ENCODE results near the gene MYL10. TPM values are rescaled to one million over a fixed set of nuclear protein-coding genes. Genes with fewer than 3 reads are reported as not detected.

MYL10 gene
- total and polyA plus RNA-seq, 2 of the 8 experiments (the other 6 are each of a cell fraction or from before 2014, with no cell fraction given), result 0.18 TPM; not detected in 1

GRCh38 chr7:101567230-101567629 lies 61.9 kb downstream of the MYL10 start (continued):
- TF ChIP-seq, protein P1, sequence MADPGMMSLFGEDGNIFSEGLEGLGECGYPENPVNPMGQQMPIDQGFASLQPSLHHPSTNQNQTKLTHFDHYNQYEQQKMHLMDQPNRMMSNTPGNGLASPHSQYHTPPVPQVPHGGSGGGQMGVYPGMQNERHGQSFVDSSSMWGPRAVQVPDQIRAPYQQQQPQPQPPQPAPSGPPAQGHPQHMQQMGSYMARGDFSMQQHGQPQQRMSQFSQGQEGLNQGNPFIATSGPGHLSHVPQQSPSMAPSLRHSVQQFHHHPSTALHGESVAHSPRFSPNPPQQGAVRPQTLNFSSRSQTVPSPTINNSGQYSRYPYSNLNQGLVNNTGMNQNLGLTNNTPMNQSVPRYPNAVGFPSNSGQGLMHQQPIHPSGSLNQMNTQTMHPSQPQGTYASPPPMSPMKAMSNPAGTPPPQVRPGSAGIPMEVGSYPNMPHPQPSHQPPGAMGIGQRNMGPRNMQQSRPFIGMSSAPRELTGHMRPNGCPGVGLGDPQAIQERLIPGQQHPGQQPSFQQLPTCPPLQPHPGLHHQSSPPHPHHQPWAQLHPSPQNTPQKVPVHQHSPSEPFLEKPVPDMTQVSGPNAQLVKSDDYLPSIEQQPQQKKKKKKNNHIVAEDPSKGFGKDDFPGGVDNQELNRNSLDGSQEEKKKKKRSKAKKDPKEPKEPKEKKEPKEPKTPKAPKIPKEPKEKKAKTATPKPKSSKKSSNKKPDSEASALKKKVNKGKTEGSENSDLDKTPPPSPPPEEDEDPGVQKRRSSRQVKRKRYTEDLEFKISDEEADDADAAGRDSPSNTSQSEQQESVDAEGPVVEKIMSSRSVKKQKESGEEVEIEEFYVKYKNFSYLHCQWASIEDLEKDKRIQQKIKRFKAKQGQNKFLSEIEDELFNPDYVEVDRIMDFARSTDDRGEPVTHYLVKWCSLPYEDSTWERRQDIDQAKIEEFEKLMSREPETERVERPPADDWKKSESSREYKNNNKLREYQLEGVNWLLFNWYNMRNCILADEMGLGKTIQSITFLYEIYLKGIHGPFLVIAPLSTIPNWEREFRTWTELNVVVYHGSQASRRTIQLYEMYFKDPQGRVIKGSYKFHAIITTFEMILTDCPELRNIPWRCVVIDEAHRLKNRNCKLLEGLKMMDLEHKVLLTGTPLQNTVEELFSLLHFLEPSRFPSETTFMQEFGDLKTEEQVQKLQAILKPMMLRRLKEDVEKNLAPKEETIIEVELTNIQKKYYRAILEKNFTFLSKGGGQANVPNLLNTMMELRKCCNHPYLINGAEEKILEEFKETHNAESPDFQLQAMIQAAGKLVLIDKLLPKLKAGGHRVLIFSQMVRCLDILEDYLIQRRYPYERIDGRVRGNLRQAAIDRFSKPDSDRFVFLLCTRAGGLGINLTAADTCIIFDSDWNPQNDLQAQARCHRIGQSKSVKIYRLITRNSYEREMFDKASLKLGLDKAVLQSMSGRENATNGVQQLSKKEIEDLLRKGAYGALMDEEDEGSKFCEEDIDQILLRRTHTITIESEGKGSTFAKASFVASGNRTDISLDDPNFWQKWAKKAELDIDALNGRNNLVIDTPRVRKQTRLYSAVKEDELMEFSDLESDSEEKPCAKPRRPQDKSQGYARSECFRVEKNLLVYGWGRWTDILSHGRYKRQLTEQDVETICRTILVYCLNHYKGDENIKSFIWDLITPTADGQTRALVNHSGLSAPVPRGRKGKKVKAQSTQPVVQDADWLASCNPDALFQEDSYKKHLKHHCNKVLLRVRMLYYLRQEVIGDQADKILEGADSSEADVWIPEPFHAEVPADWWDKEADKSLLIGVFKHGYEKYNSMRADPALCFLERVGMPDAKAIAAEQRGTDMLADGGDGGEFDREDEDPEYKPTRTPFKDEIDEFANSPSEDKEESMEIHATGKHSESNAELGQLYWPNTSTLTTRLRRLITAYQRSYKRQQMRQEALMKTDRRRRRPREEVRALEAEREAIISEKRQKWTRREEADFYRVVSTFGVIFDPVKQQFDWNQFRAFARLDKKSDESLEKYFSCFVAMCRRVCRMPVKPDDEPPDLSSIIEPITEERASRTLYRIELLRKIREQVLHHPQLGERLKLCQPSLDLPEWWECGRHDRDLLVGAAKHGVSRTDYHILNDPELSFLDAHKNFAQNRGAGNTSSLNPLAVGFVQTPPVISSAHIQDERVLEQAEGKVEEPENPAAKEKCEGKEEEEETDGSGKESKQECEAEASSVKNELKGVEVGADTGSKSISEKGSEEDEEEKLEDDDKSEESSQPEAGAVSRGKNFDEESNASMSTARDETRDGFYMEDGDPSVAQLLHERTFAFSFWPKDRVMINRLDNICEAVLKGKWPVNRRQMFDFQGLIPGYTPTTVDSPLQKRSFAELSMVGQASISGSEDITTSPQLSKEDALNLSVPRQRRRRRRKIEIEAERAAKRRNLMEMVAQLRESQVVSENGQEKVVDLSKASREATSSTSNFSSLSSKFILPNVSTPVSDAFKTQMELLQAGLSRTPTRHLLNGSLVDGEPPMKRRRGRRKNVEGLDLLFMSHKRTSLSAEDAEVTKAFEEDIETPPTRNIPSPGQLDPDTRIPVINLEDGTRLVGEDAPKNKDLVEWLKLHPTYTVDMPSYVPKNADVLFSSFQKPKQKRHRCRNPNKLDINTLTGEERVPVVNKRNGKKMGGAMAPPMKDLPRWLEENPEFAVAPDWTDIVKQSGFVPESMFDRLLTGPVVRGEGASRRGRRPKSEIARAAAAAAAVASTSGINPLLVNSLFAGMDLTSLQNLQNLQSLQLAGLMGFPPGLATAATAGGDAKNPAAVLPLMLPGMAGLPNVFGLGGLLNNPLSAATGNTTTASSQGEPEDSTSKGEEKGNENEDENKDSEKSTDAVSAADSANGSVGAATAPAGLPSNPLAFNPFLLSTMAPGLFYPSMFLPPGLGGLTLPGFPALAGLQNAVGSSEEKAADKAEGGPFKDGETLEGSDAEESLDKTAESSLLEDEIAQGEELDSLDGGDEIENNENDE (IDR thresholded peaks at IDR 0.05; ENCODE audit: insufficient replicate concordance, low read length), result no peak
- TF ChIP-seq EGR1 (IDR thresholded peaks at IDR 0.05; ENCODE audit: borderline replicate concordance, low read depth, low read length) (no peak), SIRT6 (IDR thresholded peaks at IDR 0.05; ENCODE audit: low read length) (no peak), ATF2 (IDR thresholded peaks at IDR 0.05; ENCODE audit: low read length) (no peak), CTCF (IDR thresholded peaks at IDR 0.05; ENCODE audit: control extremely low read depth in 1 of 3, insufficient read depth in 1 of 3, low read depth in 1 of 3, low read length in 3 of 3) (no peak), BRCA1 (IDR thresholded peaks at IDR 0.05; ENCODE audit: low read depth, low read length) (no peak), SP1 (IDR thresholded peaks at IDR 0.05; ENCODE audit: low read depth, low read length) (no peak), TCF12 (IDR thresholded peaks at IDR 0.05; ENCODE audit: low read depth, low read length) (no peak)
